ENCODE results near the gene SHC1. TPM values are rescaled to one million over a fixed set of nuclear protein-coding genes. Genes with fewer than 3 reads are reported as not detected.

SHC1 gene
- polyA plus RNA-seq (ENCODE audit: insufficient read length in 3 of 3), result 10 to 100 TPM; 74.6 to 91.3 (median 81.7) TPM
- long read RNA-seq, donor 1, transcript SHC1-202 (12 exons, 3,472 nt), result major isoform, 7 of 21 reads
- long read RNA-seq, donor 1, transcript SHC1-210 (12 exons, 3,481 nt), result minor isoform, 5 of 21 reads
- long read RNA-seq, donor 1, partial matches to known transcripts, result 6 of 21 reads
- long read RNA-seq, donor 1, other reads (novel, unspliced or antisense), result 0 of 21 reads
- long read RNA-seq, donor 2, transcript SHC1-210 (12 exons, 3,481 nt), result major isoform, 9 of 28 reads
- long read RNA-seq, donor 2, transcript SHC1-205 (13 exons, 3,062 nt), result minor isoform, 6 of 28 reads
- long read RNA-seq, donor 2, partial matches to known transcripts, result 6 of 28 reads
- long read RNA-seq, donor 2, other reads (novel, unspliced or antisense), result 0 of 28 reads
- long read RNA-seq, donor 3, partial matches to known transcripts, result 134 of 147 reads
- long read RNA-seq, donor 3, other reads (novel, unspliced or antisense), result 6 of 147 reads
- long read RNA-seq, donor 4, partial matches to known transcripts, result 0 of 13 reads
- long read RNA-seq, donor 4, other reads (novel, unspliced or antisense), result 0 of 13 reads
- long read RNA-seq, donor 5, partial matches to known transcripts, result 0 of 63 reads
- long read RNA-seq, donor 5, other reads (novel, unspliced or antisense), result 60 of 63 reads
- long read RNA-seq, donor 6, partial matches to known transcripts, result 0 of 6 reads
- long read RNA-seq, donor 6, other reads (novel, unspliced or antisense), result 0 of 6 reads
- long read RNA-seq, donor 7, transcript SHC1-210 (12 exons, 3,481 nt), result major isoform, 6 of 22 reads
- long read RNA-seq, donor 7, transcript SHC1-202 (12 exons, 3,472 nt), result major isoform, 6 of 22 reads
- long read RNA-seq, donor 7, transcript SHC1-205 (13 exons, 3,062 nt), result minor isoform, 5 of 22 reads
- long read RNA-seq, donor 7, partial matches to known transcripts, result 5 of 22 reads
- long read RNA-seq, donor 7, other reads (novel, unspliced or antisense), result 0 of 22 reads
- long read RNA-seq, donor 8, partial matches to known transcripts, result 7 of 16 reads
- long read RNA-seq, donor 8, other reads (novel, unspliced or antisense), result 0 of 16 reads
- long read RNA-seq, donor 9, transcript SHC1-205 (13 exons, 3,062 nt), result major isoform, 7 of 228 reads
- long read RNA-seq, donor 9, partial matches to known transcripts, result 21 of 228 reads
- long read RNA-seq, donor 9, other reads (novel, unspliced or antisense), result 194 of 228 reads
- long read RNA-seq, donor 10, partial matches to known transcripts, result 0 of 7 reads
- long read RNA-seq, donor 10, other reads (novel, unspliced or antisense), result 0 of 7 reads
- long read RNA-seq, donor 11, partial matches to known transcripts, result 0 of 8 reads
- long read RNA-seq, donor 11, other reads (novel, unspliced or antisense), result 0 of 8 reads
- long read RNA-seq, donor 12, transcript SHC1-210 (12 exons, 3,481 nt), result major isoform, 11 of 200 reads
- long read RNA-seq, donor 12, partial matches to known transcripts, result 16 of 200 reads
- long read RNA-seq, donor 12, other reads (novel, unspliced or antisense), result 167 of 200 reads
- long read RNA-seq, donor 13, partial matches to known transcripts, result 0 of 3 reads
- long read RNA-seq, donor 13, other reads (novel, unspliced or antisense), result 0 of 3 reads
- long read RNA-seq, donor 14, result 0 reads
- long read RNA-seq, donor 15, transcript SHC1-210 (12 exons, 3,481 nt), result major isoform, 6 of 239 reads
- long read RNA-seq, donor 15, partial matches to known transcripts, result 5 of 239 reads
- long read RNA-seq, donor 15, other reads (novel, unspliced or antisense), result 221 of 239 reads
- long read RNA-seq, donor 16, partial matches to known transcripts, result 5 of 13 reads
- long read RNA-seq, donor 16, other reads (novel, unspliced or antisense), result 0 of 13 reads

GRCh38 chr1:154970631-154971340, at the start of gene SHC1:
SHC1 (minus strand) TSS chr1:154970747; CDS start chr1:154970526, 221 bp downstream.
- peak; percentile 88 for DNase-seq

- no peak for DNase-seq
These were observed 49.1 kb upstream of the SHC1 start for GRCh38 chr1:155019377-155020245.

GRCh38 chr1:155018617-155019348, 48.2 kb upstream of the SHC1 start:
- no peak for DNase-seq

GRCh38 chr1:155017946-155018316, 47.4 kb upstream of the SHC1 start:
- DNase-seq, result no peak

GRCh38 chr1:155017041-155017945, 46.7 kb upstream of the SHC1 start:
- peak; percentile 88 for DNase-seq

GRCh38 chr1:155016231-155016831, 45.8 kb upstream of the SHC1 start:
- no peak for DNase-seq

- no peak for DNase-seq
These were observed 45.1 kb upstream of the SHC1 start for GRCh38 chr1:155015527-155016230.

GRCh38 chr1:155014709-155015508, 44.4 kb upstream of the SHC1 start:
- no peak for DNase-seq

GRCh38 chr1:155013632-155014031, 43.1 kb upstream of the SHC1 start:
- no peak for DNase-seq

- DNase-seq, result no peak
These were observed 42.4 kb upstream of the SHC1 start for GRCh38 chr1:155012776-155013602.

GRCh38 chr1:155012026-155012546, 41.5 kb upstream of the SHC1 start:
- DNase-seq, result no peak

GRCh38 chr1:155011437-155012025, 41.0 kb upstream of the SHC1 start:
- DNase-seq, result no peak

- DNase-seq, result no peak
These were observed 40.5 kb upstream of the SHC1 start for GRCh38 chr1:155011004-155011416.
